ENCODE data around the gene OCRL.

Gene OCRL

DNA sequence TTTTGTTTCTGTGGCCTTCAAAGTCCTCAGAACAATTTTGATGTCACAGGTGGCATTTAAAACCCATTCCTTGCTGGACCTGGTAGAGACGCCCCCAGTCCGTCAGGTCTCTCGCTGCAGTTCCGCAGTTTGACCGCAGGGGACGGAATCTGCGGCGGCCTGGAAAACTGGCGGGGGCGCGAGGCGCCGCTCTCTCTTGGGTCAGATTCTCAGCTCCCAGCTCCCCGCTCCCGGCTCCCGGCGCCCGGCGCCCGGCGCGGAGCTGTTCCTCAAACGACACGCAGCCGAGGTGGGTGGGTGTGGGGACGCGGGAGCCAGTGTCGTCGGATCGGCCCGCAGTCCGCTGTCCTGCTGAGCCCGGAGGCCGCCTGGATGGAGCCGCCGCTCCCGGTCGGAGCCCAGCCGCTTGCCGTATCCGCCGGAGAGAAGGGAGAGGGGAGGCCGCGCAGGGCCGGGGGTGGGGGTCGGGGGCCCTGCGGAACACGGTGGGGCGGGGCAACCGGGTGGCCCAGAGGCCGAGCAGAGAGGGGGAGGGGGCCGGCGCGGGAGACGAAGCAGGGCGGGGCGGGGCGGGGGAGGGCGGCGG lies at the start of gene OCRL:
Gene OCRL (plus strand): TSS at position 192 of the 586 bp plus-strand sequence. CDS start 181 bp downstream, at position 373.
- no peak for DNase-seq

- DNase-seq = no peak
Observed at GRCh38 chrX:129490330-129490729, 49.7 kb upstream of the OCRL start.

GRCh38 chrX:129493643-129494042 lies 46.4 kb upstream of the OCRL start:
- DNase-seq = no peak

DNA sequence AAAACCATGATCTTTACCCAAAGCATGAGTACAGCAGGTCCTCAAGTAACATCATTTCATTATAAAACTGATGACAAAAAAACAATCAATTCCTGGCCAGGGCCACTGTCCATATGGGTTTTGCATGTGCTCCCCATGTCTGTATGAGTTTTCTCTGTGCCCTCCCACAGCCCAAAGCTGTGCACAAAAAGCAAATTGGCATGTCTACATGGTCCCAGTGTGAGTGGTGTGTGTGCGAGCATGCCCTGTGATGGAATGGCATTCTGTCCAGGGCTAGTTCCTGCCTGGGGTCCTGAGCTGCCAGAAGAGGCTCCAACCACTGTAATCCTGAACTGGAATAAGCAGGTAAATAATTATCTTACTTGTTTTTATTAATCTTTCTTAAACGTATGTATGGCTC lies 45.2 kb upstream of the OCRL start:
- no peak for DNase-seq

- no peak for DNase-seq
Observed at GRCh38 chrX:129495900-129496299, 44.2 kb upstream of the OCRL start.

GRCh38 chrX:129496625-129497024 lies 43.4 kb upstream of the OCRL start:
- no peak for DNase-seq

- DNase-seq = no peak
Observed at GRCh38 chrX:129497146-129497843, 42.8 kb upstream of the OCRL start.

DNA sequence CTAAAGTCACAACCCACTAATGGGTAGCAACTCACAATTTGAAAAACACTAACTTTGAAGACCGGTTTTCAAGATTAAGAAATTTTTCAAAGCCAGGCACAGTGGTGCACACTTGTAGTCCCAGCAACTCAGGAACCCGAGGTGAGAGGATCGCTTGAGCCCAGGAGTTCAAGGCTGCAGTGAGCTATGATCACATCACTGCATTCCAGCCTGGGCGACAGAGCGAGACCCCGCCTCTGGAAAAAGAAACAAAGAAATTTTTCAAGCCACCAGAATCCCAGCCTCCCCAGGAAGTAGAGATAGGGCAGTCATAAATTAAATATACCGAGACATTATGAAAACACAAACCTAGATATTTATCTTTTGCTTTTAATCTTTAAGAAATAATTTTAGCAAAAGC lies 29.7 kb upstream of the OCRL start:
- DNase-seq = no peak

GRCh38 chrX:129511689-129512088 lies 28.4 kb upstream of the OCRL start:
- no peak for DNase-seq

DNA sequence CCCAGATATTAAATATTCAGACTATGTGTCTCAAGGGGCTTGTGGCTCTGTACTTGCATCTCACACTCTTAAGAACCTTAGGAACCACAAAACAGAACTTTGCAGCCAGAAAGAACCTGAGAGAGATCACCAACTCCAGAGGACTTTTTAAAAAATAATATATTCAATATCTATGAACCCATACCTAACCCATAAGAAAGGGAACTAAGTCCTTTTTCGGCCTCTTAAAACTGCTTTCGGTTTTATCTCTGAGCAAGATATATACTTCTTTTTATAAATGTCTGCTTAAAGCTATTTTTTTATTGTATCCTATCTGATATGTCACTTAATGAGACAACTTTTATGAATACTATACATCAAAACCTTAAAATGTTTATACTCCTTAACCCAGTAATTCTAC lies 27.6 kb upstream of the OCRL start:
- no peak for DNase-seq

GRCh38 chrX:129516402-129516801 lies 23.7 kb upstream of the OCRL start:
- no peak for DNase-seq

- DNase-seq = no peak
Observed at GRCh38 chrX:129520151-129520550, 19.9 kb upstream of the OCRL start.

DNA sequence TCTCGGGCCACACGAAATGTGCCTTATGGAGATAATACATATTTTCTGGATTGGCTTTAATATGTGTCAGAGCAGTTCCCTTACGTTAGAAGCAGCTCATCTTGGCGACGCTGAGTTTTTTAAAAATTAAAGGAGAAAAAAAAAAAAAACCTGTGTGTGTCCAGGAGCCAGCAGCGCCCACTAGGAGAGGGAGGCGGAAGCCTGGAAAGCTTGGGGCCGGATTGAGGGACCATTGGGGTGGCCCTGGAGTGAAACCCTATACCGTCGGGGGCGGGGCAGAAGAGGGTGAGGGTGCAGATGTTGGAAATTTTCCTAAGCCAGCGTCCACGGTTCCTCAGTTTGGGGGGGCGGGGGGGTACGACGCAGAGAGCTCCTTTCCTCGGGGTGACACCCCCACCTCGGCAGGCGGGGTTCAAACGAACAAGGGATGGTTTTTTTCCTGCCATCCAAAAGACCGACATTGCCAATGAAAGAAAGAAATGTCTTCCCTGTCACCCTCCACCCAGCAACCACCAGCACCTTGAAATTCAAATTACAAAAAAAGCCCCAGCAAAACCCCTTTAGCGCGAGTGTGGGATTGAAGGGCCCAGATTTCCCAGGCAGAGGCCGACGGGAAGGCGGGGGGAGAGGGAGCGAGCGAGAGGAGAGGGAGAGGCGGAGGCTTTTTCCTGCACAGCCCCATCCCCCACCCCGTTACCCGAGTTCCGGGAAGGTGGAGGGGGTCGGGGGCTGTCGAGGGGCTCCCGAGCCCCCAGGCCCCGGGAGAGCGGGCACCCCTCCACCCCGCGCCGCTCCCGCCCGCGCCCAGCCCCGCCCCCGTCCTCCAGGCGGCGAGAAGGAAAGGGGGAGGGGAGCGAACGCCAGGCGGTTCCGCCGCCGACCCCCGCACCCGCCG lies 17.6 kb upstream of the OCRL start:
- DNase-seq = no peak

DNA sequence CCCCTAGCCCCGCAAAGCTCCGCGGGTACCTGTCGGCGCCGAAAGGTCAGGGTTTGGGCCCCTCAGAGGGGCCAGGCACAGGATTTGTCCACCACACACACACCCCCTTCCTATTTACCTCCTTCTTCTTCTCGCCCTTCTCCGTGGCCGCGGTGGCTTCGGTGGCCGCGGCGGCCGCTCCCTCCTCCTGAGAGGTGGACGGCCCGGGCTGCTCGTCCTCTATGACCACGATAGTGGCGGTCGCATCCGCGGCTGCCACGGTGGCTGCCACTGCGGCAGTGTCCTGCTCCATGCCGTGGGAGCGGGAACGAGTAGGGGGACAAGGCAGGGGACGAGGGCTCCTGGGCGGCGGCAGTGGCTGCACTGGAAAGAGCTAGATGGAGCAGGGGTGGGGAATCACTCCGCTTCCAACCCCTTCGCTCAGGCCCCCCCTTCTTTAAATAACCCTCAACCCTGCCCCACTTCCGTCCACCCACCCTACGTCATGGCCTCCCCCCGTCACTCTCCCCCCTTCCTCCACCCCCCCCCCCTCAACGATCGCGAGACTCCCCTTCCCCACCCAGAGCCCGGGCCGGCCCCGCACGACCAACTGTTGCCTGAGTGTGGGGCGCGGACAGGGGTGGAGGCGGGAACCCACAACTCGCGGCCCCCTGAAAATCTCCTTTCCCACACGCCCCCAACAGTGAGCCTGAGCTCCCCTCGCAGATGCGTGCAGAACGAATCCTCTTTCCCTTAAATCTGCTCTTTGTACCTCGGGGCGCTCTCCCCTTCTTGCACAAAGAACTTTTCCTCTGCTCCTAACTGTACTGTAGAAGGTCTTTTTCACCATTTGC lies 16.8 kb upstream of the OCRL start, which contains the start of gene SMARCA1:
Gene SMARCA1 (minus strand): TSS at position 412 of the 833 bp plus-strand sequence. CDS start 120 bp downstream, at position 292.
- no peak for DNase-seq

- no peak for DNase-seq
Observed at GRCh38 chrX:129524250-129524850, 15.7 kb upstream of the OCRL start.

DNA sequence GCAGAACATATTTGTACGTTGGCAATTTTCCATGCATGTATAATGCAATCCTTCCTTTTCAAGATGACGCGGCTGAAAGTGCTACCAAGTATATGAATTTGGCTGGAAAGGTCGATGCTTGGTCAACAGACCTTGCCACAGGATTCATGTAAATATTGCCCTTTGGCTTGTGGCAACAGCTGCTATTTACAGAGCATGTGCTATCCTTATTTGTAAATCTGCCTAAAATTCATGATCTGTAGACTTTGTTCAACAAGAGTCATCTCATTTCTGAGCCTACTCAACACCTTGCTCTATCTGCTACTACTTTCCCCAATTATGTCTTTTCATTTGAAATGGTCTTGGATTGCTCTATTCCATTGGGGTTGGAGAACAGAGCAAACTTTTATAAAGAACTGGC lies 14.9 kb upstream of the OCRL start:
- no peak for DNase-seq

GRCh38 chrX:129525896-129526295 lies 14.2 kb upstream of the OCRL start:
- DNase-seq = no peak

DNA sequence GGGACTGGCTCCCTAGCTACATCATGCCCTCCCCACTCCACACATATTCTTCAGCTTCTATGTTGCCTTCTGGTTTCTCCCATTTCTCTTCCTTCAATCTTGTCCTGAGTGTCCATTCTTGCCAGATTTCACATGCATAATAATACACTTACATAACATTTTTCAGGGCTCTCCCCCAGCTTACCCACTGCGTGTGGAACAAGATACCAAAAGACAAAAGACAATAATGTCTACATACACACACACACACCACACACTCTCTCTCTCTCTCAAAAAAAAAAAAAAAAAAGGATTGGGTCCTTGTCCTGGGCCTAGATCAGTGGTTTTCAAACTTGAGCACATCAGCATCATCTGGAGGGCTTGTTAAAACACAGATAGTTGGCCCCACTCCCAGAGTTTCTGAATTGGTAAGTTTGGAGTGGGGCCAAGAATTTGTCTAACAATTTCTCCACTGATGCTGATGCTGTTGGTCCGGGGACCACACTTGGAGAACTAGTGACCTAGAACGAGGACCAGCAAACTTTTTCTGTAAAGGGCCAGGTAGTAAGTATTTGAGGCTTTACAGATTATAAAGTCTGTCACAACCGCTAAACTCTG lies 10.3 kb upstream of the OCRL start:
- no peak for DNase-seq

DNA sequence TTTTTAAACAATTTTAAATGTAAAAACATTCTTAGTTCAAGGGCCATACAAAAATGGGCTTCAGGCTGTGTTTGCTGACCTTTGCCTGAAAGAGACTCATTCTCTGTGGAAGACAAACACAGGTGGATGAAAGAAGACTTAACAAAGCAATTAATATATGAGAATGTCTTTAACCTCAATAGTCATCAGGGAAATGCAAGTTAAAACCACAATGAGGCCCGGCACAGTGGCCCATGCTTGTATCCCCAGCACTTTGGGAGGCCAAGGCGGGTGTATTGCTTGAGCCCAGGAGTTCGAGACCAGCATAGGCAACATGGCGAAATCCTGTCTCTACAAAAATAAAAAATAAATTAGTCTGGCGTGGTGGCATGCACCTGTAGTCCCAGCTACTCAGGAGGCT lies 9.6 kb upstream of the OCRL start:
- no peak for DNase-seq

DNA sequence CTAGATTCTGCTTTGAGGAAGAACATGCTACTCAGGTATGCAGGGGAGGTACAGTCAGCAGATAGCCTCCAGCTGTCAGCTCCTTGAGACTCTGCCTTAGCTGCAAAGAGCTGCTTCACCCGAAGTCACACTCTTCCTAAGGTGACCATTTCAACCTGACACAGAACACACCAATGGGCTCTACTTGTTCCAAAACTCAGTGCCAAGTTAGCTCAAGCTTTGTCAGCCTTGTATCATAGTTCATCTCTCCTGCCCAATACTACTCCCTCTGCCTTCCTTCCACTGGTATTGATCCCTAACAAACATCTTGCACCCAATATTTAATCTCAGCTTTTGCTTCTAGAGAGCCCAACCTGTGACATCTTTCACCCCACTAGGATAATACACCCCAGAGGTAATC lies 8.9 kb upstream of the OCRL start:
- DNase-seq = no peak

GRCh38 chrX:129534816-129535578 lies 5.1 kb upstream of the OCRL start:
- no peak for DNase-seq
